A673 (cell line): ENCODE results near the gene TMEM238L. TPM values are rescaled to one million over a fixed set of nuclear protein-coding genes. Genes with fewer than 3 reads are reported as not detected.

Experiments
- BruUV-seq: library from RNA; stranded (reverse); fragments of 400-500 nt; replicated peaks from 2 replicates; lab custom pipeline; 2021; lab: Mats Ljungman, UMichigan
- CTCF ChIA-PET: fragments of 300-600 bp; sonication (Branson Sonifier 250); formaldehyde crosslinking; loops from one replicate; lab custom pipeline; 2022; ENCODE audit warnings: antibody characterized with exemption; lab: Charles Lee
- POLR2A ChIA-PET: fragments of 300-600 bp; sonication (Branson Sonifier 250); formaldehyde crosslinking; loops from one replicate; lab custom pipeline; 2022; ENCODE audit warnings: antibody characterized with exemption; ENCODE audit not compliant: low non-redundant PET; lab: Charles Lee
- DNase-seq: peaks from one replicate; pipeline ENCODE4 v3.0.0-alpha.2; 2015; ENCODE audit warnings: low spot score
- H3K27ac ChIP-seq: fragments of 200-600 bp; sonication (generic); 2 replicates; pipeline ENCODE4 v1.5.1; 2016; ENCODE audit warnings: mixed run types, low read depth, mild to moderate bottlenecking, mixed read lengths, antibody characterized with exemption, low read length; ENCODE audit not compliant: poor library complexity, severe bottlenecking
- H3K27me3 ChIP-seq: fragments of 200-600 bp; sonication (generic); replicated peaks from 2 replicates; pipeline ENCODE4 v1.6.1; 2017; ENCODE audit warnings: mixed run types, low read depth, mild to moderate bottlenecking, mixed read lengths, antibody characterized with exemption, low read length; ENCODE audit not compliant: insufficient read depth, poor library complexity
- H3K36me3 ChIP-seq: fragments of 200-600 bp; sonication (generic); 2 replicates; pipeline ENCODE4 v1.6.1; 2016; ENCODE audit warnings: mixed run types, mild to moderate bottlenecking, mixed read lengths, antibody characterized with exemption, low read length; ENCODE audit not compliant: insufficient read depth, poor library complexity, severe bottlenecking
- H3K4me1 ChIP-seq: fragments of 200-600 bp; sonication (generic); 2 replicates; pipeline ENCODE4 v1.6.1; 2017; ENCODE audit warnings: mixed run types, mild to moderate bottlenecking, mixed read lengths, antibody characterized with exemption, low read length; ENCODE audit not compliant: insufficient read depth, poor library complexity, severe bottlenecking
- H3K4me3 ChIP-seq: fragments of 200-600 bp; sonication (generic); 2 replicates; pipeline ENCODE4 v1.5.1; 2016; ENCODE audit warnings: low read depth, mixed run types, mild to moderate bottlenecking, mixed read lengths, low read length; ENCODE audit not compliant: poor library complexity, severe bottlenecking
- H3K9me3 ChIP-seq: fragments of 200-600 bp; sonication (generic); 2 replicates; pipeline ENCODE4 v1.6.1; 2016; ENCODE audit warnings: mixed run types, low read depth, mild to moderate bottlenecking, mixed read lengths, antibody characterized with exemption, low read length; ENCODE audit not compliant: poor library complexity, severe bottlenecking
- EZH2 ChIP-seq: fragments of 200-600 bp; sonication (generic); IDR thresholded peaks from 2 replicates; pipeline ENCODE4 v1.6.1; 2017; ENCODE audit warnings: borderline replicate concordance, low read depth, mild to moderate bottlenecking, mixed read lengths, antibody characterized with exemption, low read length; ENCODE audit not compliant: poor library complexity, severe bottlenecking
- intact Hi-C: fragments of 100-400 bp; cut with micrococcal nuclease; formaldehyde crosslinking; loops from one replicate; pipeline ENCODE4 v1.10.0; 2022; ENCODE audit not compliant: unreplicated experiment
- total RNA-seq: library from RNA; stranded (reverse); gene quantifications from 2 replicates; pipeline ENCODE4 v1.2.3, GENCODE V29; 2021
- TF ChIP-seq, protein P1 (sequence below): fragments of 300-800, 200-600 bp; sonication (generic); conservative IDR thresholded peaks from 2 replicates; pipeline ENCODE4 v1.5.1; 2017; ENCODE audit warnings: low read depth, mild to moderate bottlenecking, antibody characterized with exemption, low read length, moderate library complexity, mixed read lengths

TMEM238L gene
- total RNA-seq, 1 experiment from 2014 or later, result not detected

DNA sequence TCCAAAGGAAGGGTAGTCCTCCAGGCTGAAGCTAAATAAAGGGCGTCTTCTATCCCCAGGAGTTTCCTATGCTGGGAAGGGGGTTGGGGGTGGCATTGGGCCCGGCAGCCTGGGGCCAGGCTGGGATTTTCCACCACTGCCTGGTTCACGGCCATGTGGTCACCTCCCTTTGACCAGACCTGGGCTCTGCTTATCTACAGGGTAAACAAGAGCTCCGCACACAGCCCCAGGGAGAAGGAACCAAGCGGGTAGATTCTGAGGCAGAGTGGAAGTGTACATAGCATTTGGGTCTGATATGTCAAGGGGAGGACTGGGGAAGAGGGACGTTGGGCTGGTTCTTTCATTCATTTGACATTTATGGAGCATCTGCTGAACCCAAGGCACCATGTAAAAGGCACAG, 46.8 kb downstream of the TMEM238L start:
- no peak for DNase-seq
- Histone ChIP-seq H3K4me1 (no peaks in the 10 kb centered on the region), H3K27ac (no peak overlapping the region), H3K27me3 (peaks cover 64% of the 10 kb centered on the region), H3K36me3 (no peaks in the 10 kb centered on the region), H3K9me3 (no peaks in the 10 kb centered on the region), H3K4me3 (no peak overlapping the region)
- no TSS peak for BruUV-seq
- ChIA-PET POLR2A (no interaction called here), CTCF (no interaction called here)
- TF ChIP-seq, protein P1, sequence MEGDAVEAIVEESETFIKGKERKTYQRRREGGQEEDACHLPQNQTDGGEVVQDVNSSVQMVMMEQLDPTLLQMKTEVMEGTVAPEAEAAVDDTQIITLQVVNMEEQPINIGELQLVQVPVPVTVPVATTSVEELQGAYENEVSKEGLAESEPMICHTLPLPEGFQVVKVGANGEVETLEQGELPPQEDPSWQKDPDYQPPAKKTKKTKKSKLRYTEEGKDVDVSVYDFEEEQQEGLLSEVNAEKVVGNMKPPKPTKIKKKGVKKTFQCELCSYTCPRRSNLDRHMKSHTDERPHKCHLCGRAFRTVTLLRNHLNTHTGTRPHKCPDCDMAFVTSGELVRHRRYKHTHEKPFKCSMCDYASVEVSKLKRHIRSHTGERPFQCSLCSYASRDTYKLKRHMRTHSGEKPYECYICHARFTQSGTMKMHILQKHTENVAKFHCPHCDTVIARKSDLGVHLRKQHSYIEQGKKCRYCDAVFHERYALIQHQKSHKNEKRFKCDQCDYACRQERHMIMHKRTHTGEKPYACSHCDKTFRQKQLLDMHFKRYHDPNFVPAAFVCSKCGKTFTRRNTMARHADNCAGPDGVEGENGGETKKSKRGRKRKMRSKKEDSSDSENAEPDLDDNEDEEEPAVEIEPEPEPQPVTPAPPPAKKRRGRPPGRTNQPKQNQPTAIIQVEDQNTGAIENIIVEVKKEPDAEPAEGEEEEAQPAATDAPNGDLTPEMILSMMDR, result no peak
- TF ChIP-seq EZH2, result no peak
- intact Hi-C loops, result no loop called here

DNA sequence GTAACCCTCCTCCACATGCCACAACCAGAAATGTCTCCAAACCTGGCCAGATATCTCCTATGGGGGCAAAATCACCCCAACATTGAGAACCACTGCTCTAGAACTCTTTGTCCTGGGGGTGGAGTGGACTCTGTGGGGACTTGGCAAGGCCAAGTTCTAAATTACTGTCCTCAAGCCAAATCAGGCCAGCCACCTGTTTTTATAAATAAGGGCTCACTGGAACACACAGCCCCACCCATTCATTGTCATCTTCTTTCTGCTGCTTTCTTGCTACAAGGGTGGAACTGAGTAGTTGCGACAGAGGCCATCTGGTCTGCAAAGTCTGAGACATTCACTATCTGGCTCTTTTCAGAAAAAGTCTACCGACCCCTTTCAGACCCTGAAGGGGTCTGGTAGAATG, 47.3 kb downstream of the TMEM238L start:
- no peak for DNase-seq
- ChIA-PET CTCF (no interaction called here), POLR2A (no interaction called here)
- Histone ChIP-seq H3K36me3 (no peaks in the 10 kb centered on the region), H3K27me3 (peaks cover 60% of the 10 kb centered on the region), H3K4me1 (no peaks in the 10 kb centered on the region), H3K27ac (no peak overlapping the region), H3K9me3 (no peaks in the 10 kb centered on the region), H3K4me3 (no peak overlapping the region)
- intact Hi-C loops, result no loop called here
- TF ChIP-seq, protein P1, result no peak
- TF ChIP-seq EZH2, result no peak
- no TSS peak for BruUV-seq

DNA sequence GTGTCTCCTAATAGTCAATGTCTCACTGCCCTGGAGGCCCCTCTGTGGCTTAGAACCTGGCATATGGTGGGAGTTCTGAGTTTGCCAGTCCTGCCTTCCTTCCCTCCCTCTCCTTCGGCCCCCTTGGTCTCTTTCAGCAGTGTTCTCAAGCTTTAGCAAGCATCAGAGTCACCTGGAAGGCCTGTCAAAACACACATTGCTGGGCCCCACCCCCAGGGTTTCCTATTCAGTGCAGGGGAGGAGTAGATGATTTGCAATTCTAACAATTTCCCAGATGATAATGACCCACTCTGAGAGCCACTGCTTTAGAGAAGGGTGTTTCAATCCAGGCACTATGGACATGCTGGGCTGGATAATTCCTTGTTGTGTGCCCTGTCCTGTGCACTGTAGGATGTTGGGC, 47.7 kb downstream of the TMEM238L start:
- Histone ChIP-seq H3K36me3 (no peaks in the 10 kb centered on the region), H3K27me3 (peaks cover 58% of the 10 kb centered on the region), H3K4me1 (no peaks in the 10 kb centered on the region), H3K9me3 (no peaks in the 10 kb centered on the region), H3K27ac (no peak overlapping the region), H3K4me3 (no peak overlapping the region)
- DNase-seq, result no peak
- no TSS peak for BruUV-seq
- intact Hi-C loops, result no loop called here
- no peak for TF ChIP-seq EZH2
- TF ChIP-seq, protein P1, result no peak
- ChIA-PET CTCF (no interaction called here), POLR2A (no interaction called here)
